ENCODE results near the gene NDRG4.

The NDRG4 gene

DNA sequence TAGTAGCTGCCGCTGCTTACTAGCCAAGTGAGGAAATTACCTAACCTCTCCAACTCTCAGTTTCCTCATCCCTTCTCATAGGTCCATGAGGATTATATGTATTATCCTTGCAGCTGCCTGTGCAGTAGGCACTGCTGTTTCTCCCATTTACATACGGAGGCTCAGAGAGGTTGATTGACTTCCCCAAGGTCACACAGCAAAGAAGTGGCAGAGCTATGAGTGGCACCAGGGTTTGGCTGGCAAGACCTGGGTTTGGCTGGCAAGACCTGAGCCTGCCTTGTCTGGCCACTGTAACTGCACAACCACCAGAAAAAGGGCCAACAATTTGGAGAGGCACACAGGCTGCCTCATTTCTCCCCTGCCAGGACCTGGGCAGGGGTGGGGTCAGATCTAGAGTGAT is 2.5 kb upstream of the NDRG4 start:
- no peaks in the 10 kb centered on the region for H3K27me3 ChIP-seq (ENCODE audit: control insufficient read depth, insufficient read depth, low read length)
- no peak overlapping the region for H3K4me2 ChIP-seq (ENCODE audit: low read length)
- no peak overlapping the region for H2AFZ ChIP-seq
- H3K4me3 ChIP-seq (ENCODE audit: low read depth, low read length): no peak overlapping the region
- H3K9ac ChIP-seq: no peak overlapping the region
- H3K27ac ChIP-seq: no peak overlapping the region
- peaks cover 7% of the 10 kb centered on the region for H3K4me1 ChIP-seq
- no peaks in the 10 kb centered on the region for H3K36me3 ChIP-seq (ENCODE audit: control insufficient read depth, insufficient read depth, low read length)
- TF ChIP-seq, protein P1, sequence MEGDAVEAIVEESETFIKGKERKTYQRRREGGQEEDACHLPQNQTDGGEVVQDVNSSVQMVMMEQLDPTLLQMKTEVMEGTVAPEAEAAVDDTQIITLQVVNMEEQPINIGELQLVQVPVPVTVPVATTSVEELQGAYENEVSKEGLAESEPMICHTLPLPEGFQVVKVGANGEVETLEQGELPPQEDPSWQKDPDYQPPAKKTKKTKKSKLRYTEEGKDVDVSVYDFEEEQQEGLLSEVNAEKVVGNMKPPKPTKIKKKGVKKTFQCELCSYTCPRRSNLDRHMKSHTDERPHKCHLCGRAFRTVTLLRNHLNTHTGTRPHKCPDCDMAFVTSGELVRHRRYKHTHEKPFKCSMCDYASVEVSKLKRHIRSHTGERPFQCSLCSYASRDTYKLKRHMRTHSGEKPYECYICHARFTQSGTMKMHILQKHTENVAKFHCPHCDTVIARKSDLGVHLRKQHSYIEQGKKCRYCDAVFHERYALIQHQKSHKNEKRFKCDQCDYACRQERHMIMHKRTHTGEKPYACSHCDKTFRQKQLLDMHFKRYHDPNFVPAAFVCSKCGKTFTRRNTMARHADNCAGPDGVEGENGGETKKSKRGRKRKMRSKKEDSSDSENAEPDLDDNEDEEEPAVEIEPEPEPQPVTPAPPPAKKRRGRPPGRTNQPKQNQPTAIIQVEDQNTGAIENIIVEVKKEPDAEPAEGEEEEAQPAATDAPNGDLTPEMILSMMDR (IDR thresholded peaks at IDR 0.05): no peak
- no peaks in the 10 kb centered on the region for H3K9me3 ChIP-seq (ENCODE audit: control insufficient read depth, low read length)
- H3K79me2 ChIP-seq: no peaks in the 10 kb centered on the region

DNA sequence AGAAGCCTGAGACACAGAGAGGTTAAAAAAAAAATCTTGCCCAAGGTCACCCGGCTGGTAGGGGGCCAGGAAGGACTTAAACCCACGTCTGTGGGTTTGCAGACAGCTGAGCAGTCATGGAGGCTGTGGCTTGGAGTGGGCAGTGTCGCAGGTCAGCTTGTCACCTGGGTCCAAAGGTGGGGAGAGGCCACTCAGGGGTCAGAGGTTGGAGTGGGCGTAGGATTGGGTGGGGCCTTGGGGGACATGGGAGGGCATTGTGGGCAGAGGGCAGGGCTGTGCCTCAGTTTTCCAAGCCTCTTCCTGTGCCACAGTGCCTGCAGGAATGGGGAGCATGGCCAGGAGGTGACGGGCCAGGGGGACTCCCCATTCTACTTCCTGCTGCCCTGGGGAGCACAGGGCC is 2.0 kb upstream of the NDRG4 start:
- TF ChIP-seq, protein P1 (IDR thresholded peaks at IDR 0.05): no peak

DNA sequence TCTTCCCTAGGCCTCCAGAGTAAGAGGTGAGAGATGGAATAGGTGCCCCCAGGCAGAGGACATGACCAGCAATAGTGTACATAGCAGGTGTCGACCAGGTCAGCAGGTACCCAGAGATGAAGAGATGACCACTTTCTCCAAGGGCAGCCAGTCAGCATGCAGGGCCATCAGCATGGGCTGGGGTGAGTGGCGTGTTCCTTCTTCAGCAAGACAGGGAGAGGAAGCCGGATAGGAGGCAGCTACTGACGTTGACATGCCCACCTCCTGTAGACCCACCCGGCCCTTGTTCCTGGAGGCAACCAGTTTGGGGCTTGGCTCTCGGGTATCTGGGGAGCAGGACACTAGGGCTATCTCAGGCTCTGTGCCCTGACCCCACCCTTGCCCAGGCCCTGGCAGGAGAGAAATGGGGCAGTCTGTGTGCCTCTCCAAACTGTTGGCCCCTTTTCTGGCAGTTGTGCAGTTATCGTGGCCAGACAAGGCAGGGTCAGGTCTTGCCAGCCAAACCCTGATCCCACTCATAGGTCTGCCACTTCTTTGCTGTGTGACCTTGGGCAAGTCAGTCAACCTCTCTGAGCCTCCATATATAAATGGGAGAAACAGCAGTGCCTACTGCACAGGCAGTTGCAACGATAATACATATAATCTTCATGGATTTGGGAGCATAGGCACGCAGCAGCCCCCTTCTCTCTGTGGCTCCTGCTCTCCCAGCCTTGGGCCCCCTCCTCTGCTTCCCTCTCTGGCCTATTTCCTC is 1.4 kb upstream of the NDRG4 start:
- no peak overlapping the region for H3K4me3 ChIP-seq (ENCODE audit: low read depth, low read length)
- no peaks in the 10 kb centered on the region for H3K27me3 ChIP-seq (ENCODE audit: control insufficient read depth, insufficient read depth, low read length)
- H3K27ac ChIP-seq: no peak overlapping the region
- H2AFZ ChIP-seq: no peak overlapping the region
- H3K36me3 ChIP-seq (ENCODE audit: control insufficient read depth, insufficient read depth, low read length): no peaks in the 10 kb centered on the region
- no peak overlapping the region for H3K9ac ChIP-seq
- no peaks in the 10 kb centered on the region for H3K9me3 ChIP-seq (ENCODE audit: control insufficient read depth, low read length)
- peaks cover 7% of the 10 kb centered on the region for H3K4me1 ChIP-seq
- TF ChIP-seq, protein P1 (IDR thresholded peaks at IDR 0.05): no peak
- no peak overlapping the region for H3K4me2 ChIP-seq (ENCODE audit: low read length)
- no peaks in the 10 kb centered on the region for H3K79me2 ChIP-seq

More for the DNA sequence above, 2.0 kb upstream of the NDRG4 start:
- Histone ChIP-seq H3K27me3 (ENCODE audit: control insufficient read depth, insufficient read depth, low read length) (no peaks in the 10 kb centered on the region), H3K27ac (no peak overlapping the region), H3K9ac (no peak overlapping the region), H3K4me2 (ENCODE audit: low read length) (no peak overlapping the region), H3K79me2 (no peaks in the 10 kb centered on the region), H3K4me1 (peaks cover 7% of the 10 kb centered on the region), H3K9me3 (ENCODE audit: control insufficient read depth, low read length) (no peaks in the 10 kb centered on the region), H3K36me3 (ENCODE audit: control insufficient read depth, insufficient read depth, low read length) (no peaks in the 10 kb centered on the region), H3K4me3 (ENCODE audit: low read depth, low read length) (no peak overlapping the region), H2AFZ (no peak overlapping the region)

DNA sequence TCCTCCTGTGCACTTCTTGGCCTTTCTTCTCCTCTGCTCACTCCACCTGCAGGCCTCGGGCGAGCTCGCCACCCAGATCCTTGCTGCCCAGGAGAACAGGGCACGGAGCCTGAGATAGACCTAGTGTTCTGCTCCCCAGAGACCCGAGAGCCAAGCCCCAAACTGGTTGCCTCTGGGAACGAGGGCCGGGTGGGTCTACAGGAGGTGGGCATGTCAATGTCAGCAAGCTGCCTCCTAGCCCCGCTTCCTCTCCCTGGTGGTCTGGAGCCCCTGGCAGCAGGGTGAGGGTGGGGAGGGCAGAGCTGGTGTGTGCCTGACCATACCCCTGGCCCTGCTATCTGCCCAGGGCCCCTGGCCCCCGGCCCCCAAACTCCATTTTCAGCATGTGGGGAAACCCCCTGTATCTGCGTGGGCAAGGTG is 841 bp upstream of the NDRG4 start:
- H3K4me1 ChIP-seq: peaks cover 7% of the 10 kb centered on the region
- H3K4me3 ChIP-seq (ENCODE audit: low read depth, low read length): no peak overlapping the region
- no peak overlapping the region for H3K9ac ChIP-seq
- no peaks in the 10 kb centered on the region for H3K9me3 ChIP-seq (ENCODE audit: control insufficient read depth, low read length)
- H3K36me3 ChIP-seq (ENCODE audit: control insufficient read depth, insufficient read depth, low read length): no peaks in the 10 kb centered on the region
- H3K4me2 ChIP-seq (ENCODE audit: low read length): no peak overlapping the region
- H3K27ac ChIP-seq: no peak overlapping the region
- no peaks in the 10 kb centered on the region for H3K27me3 ChIP-seq (ENCODE audit: control insufficient read depth, insufficient read depth, low read length)
- no peak overlapping the region for H2AFZ ChIP-seq
- TF ChIP-seq, protein P1 (IDR thresholded peaks at IDR 0.05): no peak
- H3K79me2 ChIP-seq: no peaks in the 10 kb centered on the region
